ENCODE data around the gene POLR3A. TPM values are rescaled to one million over a fixed set of nuclear protein-coding genes. Genes with fewer than 3 reads are reported as not detected.

Gene POLR3A
- total and polyA plus RNA-seq, 8 donors, result 14.0 to 19.5 (median 17.6) TPM

- Histone ChIP-seq H3K4me3 (peak overlapping the region; percentile 61 to 65), H3K27me3 (peaks cover 0 to 51% of the 10 kb centered on the region in 2 donors), H3K27ac (peak overlapping the region in 1 of 2 donors; percentile 3), H3K36me3 (no peaks in the 10 kb centered on the region), H3K4me1 (peaks cover 11 to 22% of the 10 kb centered on the region in 2 donors), H3K9me3 (no peaks in the 10 kb centered on the region)
- DNase-seq (no peak), ATAC-seq (no peak)
- no peak for TF ChIP-seq CTCF (IDR thresholded peaks at IDR 0.05)
- intact Hi-C loops (cut with DNase I), result no loop called here
Measured at GRCh38 chr10:77927402-77928246, 101.7 kb downstream of the POLR3A start.

GRCh38 chr10:77926566-77927401 is 102.5 kb downstream of the POLR3A start, which contains the start of gene DLG5:
Gene DLG5 (minus strand): TSS chr10:77926755. CDS start chr10:77926520, 235 bp downstream.
- no peaks in the 10 kb centered on the region for H3K9me3 ChIP-seq
- peak within 1 kb of the TSS; percentile 48 to 58 for H3K27ac ChIP-seq
- intact Hi-C loops (cut with DNase I), result no loop called here
- peaks cover 11 to 22% of the 10 kb centered on the region in 2 donors for H3K4me1 ChIP-seq
- ATAC-seq, result peak; percentile 89
- H3K4me3 ChIP-seq, result peak within 1 kb of the TSS; percentile 61 to 65
- H3K36me3 ChIP-seq, result no peaks in the 10 kb centered on the region
- no peak for TF ChIP-seq CTCF (IDR thresholded peaks at IDR 0.05)
- H3K27me3 ChIP-seq, result peaks cover 0 to 51% of the 10 kb centered on the region in 2 donors
- DNase-seq, result peak; percentile 54 to 88 (median 73)

- intact Hi-C loops (cut with DNase I), result no loop called here
- peak in 3 of 4 donors; percentile 54 to 86 (median 60) for DNase-seq
- H3K4me1 ChIP-seq, result peaks cover 11 to 22% of the 10 kb centered on the region in 2 donors
- H3K27me3 ChIP-seq, result peaks cover 0 to 51% of the 10 kb centered on the region in 2 donors
- peak; percentile 76 for ATAC-seq
- no peak for TF ChIP-seq CTCF (IDR thresholded peaks at IDR 0.05)
- H3K27ac ChIP-seq, result peak overlapping the region; percentile 48 to 58
- no peaks in the 10 kb centered on the region for H3K36me3 ChIP-seq
- H3K9me3 ChIP-seq, result no peaks in the 10 kb centered on the region
- H3K4me3 ChIP-seq, result peak overlapping the region; percentile 61 to 65
Measured at GRCh38 chr10:77925795-77926565, 103.3 kb downstream of the POLR3A start.

GRCh38 chr10:77925410-77925794 is 103.9 kb downstream of the POLR3A start:
- Histone ChIP-seq H3K9me3 (no peaks in the 10 kb centered on the region), H3K36me3 (no peaks in the 10 kb centered on the region), H3K4me3 (peak overlapping the region; percentile 61 to 65), H3K27me3 (peaks cover 0 to 51% of the 10 kb centered on the region in 2 donors), H3K4me1 (peaks cover 11 to 22% of the 10 kb centered on the region in 2 donors), H3K27ac (no peak overlapping the region)
- no peak for DNase-seq
- TF ChIP-seq CTCF (IDR thresholded peaks at IDR 0.05), result no peak
- ATAC-seq, result peak; percentile 38
- intact Hi-C loops (cut with DNase I), result no loop called here
